ENCODE data around the gene RIMS3.
A peak's percentile ranks its signal among the peaks of the same experiment; 100 is the strongest.

RIMS3 gene

DNA sequence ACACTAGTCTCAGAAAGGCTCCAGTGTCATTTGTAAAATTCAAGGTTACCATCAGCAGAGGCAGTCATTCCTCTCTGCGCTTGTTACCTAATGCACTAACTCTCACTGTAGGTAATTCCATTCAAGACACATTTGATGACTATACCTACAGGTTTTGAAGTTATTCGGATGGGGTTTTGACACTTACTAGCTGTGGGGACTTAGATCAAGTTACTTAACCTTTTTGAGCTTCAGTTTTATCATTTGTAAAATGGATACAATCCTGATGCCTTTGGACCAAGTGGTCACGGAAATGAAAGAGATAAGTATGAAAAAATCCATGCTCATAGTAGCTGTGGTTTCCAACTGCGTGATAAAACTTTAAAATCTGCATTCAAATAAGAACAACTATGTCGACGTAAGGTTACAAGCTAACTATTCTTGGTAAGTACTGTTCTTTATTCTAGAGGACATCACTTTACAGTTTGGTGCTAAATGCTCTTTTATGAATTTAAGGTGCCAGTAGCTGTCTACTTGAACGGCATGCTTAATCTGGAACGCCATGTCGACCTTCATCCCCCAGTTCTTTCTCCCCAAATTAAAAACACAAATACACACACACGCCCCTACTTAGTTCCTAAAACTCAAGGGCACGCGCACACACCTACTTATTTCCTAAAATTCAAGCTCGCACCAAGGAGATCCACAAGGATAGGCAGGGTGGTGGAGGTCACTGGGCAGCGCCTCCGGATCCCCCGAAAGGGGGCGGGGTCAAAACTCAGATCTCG lies 25.5 kb upstream of the RIMS3 start:
- DNase-seq = no peak

DNA sequence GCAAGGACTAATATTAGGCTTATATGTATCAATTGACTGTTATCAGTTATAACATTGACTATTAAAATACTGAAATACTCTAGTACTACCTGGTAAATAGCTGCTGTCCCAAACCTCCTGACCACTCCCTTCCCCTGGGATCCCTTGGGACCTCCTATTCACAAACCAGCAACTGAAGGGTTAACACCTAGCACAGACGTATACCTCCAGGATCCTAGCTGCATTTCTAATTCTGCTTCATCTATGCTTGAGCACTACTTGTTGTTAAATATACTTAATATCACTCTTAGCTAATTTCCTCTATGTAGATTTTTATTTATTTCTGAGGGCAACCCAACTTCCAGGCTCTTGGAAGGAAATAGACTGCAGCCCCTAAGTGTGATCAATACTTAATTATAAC lies 24.3 kb upstream of the RIMS3 start:
- DNase-seq = no peak

DNA sequence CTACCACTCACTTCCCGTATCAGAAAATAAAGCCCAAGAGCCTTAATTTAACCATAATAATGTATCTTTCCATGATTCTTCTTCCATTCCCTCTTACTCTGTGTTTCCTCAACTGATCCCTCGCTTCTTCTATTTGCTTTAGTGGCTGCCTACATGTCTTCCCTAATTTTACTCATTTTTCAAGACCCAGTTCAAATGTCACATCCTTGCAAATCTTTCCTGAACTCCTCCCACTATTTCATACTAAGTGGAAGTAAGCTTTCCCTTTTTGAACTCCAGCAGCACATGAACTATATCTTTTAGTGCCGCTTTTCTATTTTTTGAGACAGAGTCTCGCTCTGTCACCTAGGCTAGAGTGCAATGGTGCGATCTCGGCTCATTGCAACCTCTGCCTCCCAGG lies 22.2 kb upstream of the RIMS3 start:
- no peak for DNase-seq

DNA sequence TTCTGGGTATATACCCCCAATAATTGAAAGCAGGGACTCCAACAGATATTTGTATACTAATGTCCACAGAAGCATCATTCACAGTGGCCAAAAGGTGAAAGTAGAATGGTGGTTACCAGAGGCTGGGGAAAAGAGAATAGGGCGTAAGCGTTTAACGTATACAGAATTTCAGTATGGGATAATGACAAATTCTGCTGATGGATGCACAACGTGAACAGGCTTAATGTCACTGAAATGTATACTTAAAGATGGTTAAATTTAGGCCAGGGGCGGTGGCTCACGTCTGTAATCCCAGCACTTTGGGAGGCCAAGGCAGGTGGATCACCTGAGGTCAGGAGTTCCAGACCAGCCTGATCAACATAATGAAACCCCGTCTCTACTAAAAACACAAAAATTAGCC lies 21.6 kb upstream of the RIMS3 start:
- DNase-seq = no peak

DNA sequence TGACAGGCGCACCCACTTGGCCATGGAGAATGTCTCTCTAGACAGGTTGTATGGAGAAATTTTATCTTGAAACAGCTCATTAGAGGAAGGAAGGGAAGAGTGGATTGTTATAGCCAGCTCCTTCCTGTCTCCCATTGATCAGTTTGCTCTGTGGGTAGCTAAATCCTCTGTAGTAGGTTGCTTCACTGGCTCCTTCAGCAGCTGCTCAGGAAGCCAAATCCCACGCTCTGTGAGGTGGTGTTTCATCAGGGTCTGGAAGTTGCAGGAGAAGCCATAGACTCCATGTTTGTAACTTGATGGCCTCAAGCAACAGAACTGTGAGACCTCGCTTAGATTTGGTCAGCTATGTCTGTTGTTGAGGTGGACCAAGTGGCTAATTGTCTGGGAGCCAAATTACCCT lies 19.2 kb upstream of the RIMS3 start:
- DNase-seq = no peak

DNA sequence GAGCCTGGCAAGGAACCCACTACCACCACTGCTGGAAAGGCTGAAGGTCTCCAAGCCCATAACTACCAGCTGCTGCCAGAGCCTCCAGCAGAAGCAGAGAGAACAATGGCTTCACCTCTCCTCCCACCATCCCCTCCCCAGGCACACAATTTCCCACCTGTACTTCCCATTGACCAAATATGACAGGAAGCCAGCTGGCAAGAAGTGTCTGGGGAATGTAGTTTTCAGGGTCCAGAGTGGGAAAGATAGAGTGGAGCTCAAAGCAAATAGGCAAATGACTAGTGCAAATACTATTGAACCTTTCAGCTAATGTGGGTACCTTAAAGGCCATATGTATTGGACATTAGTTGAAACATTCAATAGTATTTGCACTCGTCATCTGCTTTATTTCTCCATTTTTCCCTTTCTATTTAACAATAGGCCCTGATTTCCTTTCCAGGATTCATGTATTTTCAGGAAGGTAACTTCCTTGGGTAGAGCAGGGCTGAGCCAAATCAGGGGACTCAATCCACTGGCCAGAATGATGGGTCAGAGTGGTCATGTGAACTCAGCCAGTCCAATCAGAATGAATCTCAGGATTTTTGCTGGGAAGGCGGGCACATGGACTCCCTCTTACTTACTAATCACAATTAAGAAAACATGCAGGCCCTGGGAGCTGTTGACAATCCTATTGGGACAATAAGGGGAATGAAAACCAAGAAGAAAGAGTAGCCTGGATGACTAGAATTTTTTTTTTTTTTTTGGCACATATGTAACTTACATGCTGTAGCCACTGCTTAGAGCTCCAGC lies 13.9 kb upstream of the RIMS3 start:
- DNase-seq = no peak

DNA sequence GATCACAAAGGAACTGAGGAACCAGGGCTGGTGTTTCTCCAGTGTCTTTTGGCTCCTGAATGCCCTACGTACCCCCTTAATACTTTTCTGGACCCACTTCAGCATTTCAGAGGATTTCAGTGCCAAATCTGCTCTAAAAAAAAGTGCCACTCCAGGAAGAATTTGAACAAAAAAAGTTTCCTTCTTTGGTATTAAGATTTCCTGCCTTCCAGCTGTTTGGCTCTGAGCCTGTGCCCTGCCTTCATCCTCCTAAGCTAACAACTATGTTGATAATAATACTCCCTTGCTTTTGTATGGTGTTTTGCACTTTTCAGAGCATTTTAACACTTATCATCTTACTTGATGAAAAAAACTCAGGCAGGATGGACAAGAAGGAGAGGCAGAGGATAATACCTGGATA lies 11.0 kb upstream of the RIMS3 start:
- no peak for DNase-seq

DNA sequence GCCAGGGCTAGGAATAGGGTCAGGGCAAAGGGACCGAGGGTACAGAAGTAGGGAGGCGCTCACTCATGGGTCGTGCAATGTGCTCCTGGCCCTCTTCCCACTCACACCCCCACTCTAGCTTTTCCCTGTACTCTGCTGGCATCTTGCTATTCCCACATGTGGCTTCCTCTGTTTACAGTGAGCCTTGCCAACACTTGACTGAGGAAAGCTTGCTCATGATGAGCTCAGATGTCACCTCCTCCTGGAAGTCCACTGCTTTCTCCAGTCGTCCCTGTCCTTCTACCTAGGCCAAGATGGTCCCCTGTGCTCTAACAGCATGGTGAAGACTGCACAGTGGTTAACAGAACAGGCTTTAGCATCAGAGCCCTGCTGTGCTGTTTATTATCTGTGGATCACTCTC lies 8.0 kb upstream of the RIMS3 start:
- DNase-seq = no peak

DNA sequence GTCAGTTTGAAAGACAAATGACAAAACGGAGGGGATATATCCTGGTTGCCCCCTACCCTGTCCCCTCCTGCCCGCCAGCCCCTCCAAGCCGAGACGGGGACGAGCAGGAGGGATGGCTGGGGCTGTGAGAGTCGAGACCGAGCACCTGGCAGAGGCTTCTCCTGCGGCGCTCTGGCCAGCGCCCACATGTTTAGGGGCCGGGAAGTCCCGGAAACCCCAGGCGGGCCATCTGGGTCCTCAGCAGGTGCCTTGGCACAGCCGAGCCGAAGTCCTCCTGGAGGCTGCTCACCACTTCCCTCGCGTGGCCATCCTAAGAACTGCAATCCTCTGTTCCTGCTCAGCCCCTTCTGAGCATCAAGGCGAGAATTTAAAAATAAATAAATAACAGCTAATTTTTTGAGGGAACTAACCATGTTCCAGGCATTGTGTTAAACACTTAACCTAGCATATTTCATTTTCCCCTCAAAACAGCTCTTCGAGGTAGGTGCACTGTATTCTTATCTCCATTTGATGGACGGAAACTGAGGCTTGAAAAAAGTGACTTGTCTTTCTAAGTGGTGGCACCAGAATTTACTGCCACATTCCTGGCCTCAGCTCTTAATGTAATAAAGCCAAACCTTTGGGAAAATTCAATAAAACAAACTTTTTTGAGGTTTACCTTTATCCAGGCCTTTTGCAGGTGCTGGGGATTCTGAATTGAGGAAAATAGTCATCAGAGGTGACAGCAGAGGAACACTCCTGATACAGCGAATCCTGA lies 3.5 kb upstream of the RIMS3 start:
- DNase-seq = peak; percentile 91

DNA sequence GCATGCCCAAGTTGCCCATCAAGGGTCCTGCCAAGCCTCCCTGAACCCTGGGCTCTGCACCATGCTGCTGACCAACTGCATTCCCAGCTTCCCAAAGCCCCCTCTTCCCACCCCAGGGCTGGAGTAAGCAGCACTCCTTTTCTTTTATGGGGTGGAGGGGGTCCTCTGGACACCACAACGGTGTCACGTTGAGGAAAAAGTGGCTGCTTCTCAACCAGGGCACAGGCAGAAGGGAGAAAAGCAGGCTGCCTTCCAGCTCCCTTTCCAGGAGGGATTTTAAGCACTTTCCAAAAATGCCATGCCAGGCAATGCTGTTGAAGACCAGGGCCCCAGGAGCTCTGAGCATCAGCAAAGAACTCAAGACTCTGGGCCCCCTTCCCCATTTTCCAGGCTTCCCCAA lies 691 bp downstream of the RIMS3 start:
- DNase-seq = peak; percentile 24

DNA sequence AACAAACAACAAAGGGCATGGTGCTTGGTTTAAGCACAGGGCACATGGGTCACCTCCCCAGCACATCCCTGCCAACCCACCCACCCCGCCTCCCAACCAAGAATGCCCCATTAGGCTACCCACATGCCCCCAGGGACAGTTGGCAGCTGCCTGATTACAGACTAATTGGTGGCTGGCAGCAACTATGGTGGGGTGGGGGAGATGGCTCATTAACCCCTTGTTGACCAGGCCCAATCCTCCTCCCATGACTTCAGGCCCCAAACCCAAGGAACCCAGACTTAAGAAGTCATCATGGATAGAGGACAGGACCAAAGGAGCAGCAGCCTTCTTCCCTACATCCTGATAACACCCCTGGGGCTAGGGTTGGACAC lies 1.3 kb downstream of the RIMS3 start:
- no peak for DNase-seq

DNA sequence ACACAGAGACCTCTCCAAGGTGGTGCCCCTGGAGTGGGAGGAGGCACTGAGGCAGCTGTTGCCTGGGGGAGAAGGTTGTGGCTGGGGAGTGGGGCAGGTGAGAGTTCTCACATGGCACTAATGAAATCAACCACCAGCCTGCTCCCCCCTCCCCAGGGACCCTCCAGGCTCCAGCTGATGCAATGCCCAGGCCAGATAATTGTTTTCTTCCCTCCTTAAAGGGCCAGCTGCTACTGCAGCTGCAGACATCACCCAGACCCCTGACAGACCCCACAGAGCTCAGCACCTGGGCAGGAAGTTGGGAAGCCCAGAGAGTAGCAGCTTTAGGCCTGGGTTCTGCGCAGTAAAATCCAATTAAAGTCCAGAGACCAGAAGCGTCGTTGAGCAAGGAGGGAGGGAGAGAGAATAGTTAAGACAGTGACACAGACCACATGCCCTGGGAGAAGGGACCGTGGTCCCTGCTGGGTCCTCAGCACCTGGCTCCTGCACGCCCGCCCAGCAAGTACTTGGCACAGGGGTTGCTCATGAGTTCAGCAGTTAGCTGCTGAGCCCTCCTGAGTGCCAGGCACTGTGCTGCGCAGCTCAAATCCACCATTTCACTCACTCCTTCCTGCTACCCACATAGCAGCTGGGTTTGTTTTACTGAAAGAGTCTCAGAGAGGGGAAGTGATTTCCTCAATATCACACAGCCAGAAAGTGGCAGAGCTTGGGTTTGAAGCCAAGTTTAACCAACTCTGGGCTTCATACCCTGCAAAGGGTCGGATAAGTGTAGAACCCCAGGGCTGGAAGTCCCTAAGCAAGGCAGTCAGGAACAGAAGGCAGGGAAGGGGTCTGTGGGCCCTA lies 1.9 kb downstream of the RIMS3 start:
- DNase-seq = no peak

DNA sequence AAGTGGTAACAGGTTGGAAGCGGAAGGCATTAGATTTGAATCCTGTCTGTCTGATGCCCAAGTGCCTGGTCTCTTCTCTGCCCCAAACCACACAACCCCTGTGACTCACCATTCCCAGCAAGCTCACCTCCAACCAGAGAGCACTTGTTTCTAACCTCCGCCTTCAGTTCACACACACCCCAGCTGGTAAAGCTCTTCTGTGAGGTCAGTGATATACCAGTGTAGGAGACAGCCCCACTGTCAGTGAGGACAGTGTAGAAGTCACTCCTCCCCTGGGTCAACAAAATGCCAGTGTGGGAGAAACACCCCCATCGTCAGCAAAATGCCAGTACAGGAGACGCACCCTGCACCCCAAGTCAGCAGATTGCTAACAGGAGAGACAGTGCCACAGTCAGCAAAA lies 2.6 kb downstream of the RIMS3 start:
- DNase-seq = peak; percentile 49

DNA sequence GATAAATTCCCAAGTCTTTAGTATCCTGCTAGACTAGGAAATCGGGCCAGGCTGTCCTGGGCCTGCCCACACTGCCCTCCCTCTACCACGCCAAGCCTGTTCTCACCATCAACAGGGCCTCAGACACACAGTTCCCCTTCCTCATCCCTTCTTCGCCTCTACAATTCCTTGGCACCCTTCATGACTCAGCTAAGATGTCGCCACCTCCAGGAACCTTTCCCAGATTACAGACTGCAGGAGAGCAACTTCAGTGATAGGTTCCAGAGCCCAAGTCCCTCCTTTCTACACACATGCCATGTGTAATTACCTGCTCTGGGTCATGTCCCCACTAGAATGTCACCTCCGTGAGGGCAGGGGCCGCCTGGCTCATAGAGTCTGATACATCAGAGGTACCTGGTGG lies 3.3 kb downstream of the RIMS3 start:
- DNase-seq = no peak

DNA sequence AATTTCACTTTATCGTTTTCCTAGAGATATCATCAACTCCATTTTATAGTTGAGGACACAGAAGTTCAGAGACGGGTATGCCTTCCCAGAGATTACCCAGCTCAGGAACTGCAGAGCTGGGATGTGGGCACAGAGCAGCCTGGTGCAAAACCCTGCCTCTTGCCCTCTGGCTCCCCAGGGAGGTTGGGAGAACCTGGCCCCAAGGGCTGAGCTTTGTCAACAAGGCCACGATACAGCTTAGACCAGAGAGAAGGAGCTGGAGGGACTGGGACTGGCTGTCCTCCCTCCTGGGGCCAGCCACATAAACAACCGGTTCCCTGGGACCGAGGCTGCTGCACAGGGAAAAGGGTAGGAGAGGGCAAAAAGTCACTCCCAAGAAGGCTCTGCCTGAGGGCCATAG lies 3.8 kb downstream of the RIMS3 start:
- no peak for DNase-seq

DNA sequence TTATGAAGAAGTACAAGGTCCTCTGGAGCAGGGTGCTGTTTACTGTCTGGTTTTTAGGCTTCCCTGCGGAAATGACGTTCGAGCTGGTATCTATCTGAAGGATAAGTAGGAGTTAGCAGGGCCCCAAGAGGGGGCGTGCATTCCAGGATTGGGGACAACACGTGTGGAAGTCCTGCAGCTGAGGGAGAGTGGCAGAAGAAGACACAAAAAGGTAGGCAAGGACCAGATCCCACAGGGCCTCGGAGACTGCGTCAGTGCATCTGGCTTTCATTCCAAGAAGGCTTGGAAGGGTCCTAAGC lies 5.9 kb downstream of the RIMS3 start:
- no peak for DNase-seq

DNA sequence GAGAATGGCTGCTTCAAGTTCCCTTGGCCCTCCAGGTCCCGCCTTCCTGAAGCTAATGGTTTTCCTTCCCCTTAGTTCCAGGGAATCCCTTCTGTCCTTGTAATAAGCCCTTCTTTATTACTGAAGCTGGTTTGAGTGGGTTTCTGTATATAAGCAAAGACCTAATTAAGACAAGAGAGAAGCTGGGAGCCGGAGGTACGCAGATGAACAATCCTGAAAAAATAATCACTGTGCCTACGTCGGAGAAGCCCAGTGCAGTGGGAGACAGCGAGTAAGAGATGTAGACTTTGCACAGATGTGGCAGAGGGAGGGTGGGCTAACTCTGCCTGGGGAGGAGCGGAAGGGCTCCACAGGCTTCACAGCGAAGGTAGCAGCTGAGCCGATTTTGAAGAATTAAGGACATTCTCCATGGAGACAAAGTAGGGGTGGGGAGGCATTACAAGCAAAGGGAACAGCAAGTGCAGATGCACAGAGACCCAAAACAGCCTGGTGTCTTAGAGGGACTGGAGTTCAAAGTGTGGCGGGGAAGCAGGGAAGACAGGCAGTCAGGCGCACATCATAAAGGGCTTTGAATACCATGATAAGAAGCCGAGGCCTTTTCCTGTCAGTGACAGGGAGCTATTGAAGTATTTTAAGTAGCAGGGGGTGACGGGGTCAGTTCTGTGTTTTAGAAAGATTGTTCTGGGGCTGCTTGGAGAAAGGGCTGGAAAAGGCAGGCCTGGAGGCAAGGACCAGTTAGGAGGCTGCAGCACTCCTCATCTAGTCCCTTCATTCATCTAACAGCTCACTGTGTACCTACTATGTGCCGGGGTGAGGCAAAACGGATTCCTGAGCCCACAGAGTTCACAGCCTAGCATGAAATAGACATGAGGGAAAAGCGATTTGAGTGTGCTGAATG lies 6.5 kb downstream of the RIMS3 start:
- no peak for DNase-seq

DNA sequence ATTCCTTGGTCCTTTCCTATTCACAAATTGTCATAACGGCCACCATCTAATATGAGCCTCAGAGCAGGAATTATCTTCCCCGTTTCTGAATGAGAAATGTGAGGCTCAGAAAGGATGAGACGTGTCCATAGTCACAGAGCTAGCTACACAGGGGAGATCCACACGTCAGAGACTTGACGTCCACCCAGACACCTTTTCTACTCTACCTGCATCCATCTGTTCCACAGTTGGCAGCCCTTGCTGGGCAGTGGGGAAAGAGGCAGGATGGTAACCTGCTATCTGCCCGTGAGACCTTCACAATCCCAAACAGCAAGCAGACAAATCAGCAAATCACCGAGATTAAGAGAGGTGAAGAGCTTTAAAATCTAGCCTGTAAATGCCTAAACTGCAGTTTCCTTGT lies 8.4 kb downstream of the RIMS3 start:
- DNase-seq = no peak

DNA sequence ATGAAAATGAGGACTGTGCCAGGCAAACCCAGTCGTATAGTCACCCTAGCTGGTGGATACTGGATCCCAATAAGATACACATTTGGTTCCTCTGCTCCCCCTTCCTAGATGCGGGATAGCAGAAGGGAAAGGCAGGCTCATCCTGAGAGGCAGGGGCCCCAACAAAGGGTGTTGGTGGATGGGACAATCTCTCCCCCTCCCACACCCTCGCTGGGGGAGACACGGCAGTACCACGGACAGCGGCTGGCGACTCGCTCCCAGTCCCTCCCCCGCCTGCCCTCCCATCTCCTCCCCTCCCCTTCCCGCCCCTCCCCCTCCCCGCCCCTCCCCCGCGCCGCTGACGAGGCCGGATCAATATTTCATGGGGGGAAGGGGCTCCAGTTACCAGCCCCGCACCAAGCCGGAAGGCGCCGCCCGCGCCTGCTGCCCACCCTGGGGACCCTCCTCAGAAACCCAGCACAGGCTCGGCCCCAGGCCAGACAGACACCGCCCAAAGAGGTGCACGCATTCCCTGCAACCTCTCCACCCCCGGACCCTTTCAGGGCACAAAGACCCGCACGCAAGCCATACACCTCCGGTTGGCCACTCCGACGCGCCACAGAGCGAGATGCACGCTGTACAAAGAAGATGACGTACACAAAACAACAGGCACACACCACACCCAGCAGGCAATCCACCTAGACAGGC lies 11.5 kb downstream of the RIMS3 start:
- no peak for DNase-seq

DNA sequence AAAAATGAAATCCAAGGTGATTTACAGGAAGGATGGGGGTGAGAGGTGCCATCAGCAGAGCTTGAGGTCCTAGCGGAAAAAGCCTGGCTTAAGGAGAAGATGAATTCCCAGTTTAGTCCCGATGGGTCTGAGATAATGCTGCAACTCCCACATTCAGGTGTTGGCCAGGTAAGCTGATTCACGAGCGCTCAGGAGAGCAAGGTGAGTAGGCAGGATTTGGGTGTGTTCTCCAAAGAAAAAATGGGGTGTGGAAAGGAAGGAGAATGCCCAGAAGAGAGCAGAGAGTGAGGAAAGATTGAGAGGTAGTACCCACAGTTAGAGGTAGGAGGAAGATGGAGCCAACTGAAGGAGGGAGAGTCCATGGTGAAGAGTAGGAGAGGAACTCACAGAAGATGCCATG lies 12.5 kb downstream of the RIMS3 start:
- no peak for DNase-seq

DNA sequence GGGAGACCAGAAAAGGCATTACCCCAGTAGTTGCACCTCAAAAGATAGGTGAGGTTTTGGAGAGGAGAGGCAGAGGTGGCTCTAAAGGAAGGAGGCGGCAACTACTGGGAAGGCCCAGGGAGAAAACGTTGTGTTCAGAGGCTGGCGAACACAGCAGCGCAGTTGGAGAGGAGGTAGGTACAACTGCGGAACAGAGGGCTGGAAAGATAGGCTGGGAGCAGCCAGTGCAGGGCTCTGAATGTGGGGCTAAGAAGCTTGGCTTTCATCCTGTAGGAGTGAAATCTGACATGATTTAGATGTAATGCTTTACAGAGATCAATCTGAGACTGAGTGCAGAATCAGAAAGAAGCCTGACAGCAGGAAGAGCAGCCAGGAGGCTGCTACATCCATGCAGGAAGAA lies 13.0 kb downstream of the RIMS3 start:
- no peak for DNase-seq

All from DMS53 (cell line).